H1 (cell line): ENCODE results near the gene SLC7A5.

Experiments used
- BACH1 ChIP-seq: IDR thresholded peaks from 2 replicates; pipeline ENCODE4 v1.6.1; 2012; ENCODE audit warnings: low read length, improper control_type of control experiment
- CHD2 ChIP-seq: IDR thresholded peaks from 2 replicates; pipeline ENCODE4 v1.6.1; 2012; ENCODE audit warnings: low read length, improper control_type of control experiment
- CTCF ChIP-seq, 3 experiments: IDR thresholded peaks; 1 replicate in 2 of 3; 2 replicates in 1 of 3; pipeline versions ENCODE4 v1.5.1 to v1.6.1; 2011; ENCODE audit warnings: low read length in 3 of 3, mild to moderate bottlenecking in 3 of 3, inconsistent platforms in 2 of 3, low read depth in 1 of 3, moderate library complexity in 1 of 3; ENCODE audit not compliant: insufficient read depth in 1 of 3; ENCODE audit errors: control extremely low read depth in 1 of 3
- GABPA ChIP-seq: IDR thresholded peaks from 2 replicates; pipeline ENCODE4 v1.6.1; 2011; ENCODE audit warnings: mild to moderate bottlenecking, low read length, moderate library complexity, borderline replicate concordance; ENCODE audit not compliant: insufficient read depth
- HDAC2 ChIP-seq, 2 experiments: fragments of 300-600 bp in 1 of 2; sonication (generic) in 1 of 2; IDR thresholded peaks; 2 replicates each; pipeline ENCODE4 v1.6.1; 2011 to 2012; ENCODE audit warnings: low read depth in 2 of 2, low read length in 2 of 2, mild to moderate bottlenecking in 2 of 2, moderate library complexity in 2 of 2, borderline replicate concordance in 1 of 2, inconsistent platforms in 1 of 2
- KDM5A ChIP-seq: fragments of 200-600 bp; IDR thresholded peaks from 2 replicates; pipeline ENCODE4 v1.7.1; 2012; ENCODE audit warnings: mild to moderate bottlenecking, low read length, inconsistent platforms, mixed read lengths
- POLR2A ChIP-seq, 2 experiments: IDR thresholded peaks; 1 replicate in 1 of 2; 2 replicates in 1 of 2; pipeline ENCODE4 v1.6.1; 2011; ENCODE audit warnings: low read depth in 2 of 2, low read length in 2 of 2, mild to moderate bottlenecking in 2 of 2; ENCODE audit errors: control extremely low read depth in 1 of 2
- POLR2AphosphoS5 ChIP-seq: IDR thresholded peaks from 2 replicates; pipeline ENCODE4 v1.6.1; 2011; ENCODE audit warnings: low read depth, low read length
- RAD21 ChIP-seq, 2 experiments: IDR thresholded peaks in 1 of 2; conservative IDR thresholded peaks in 1 of 2; 2 replicates each; pipeline ENCODE4 v1.6.1; 2011; ENCODE audit warnings: low read depth in 2 of 2, low read length in 2 of 2, improper control_type of control experiment in 1 of 2, inconsistent platforms in 1 of 2, mild to moderate bottlenecking in 1 of 2, moderate library complexity in 1 of 2
- RFX5 ChIP-seq: IDR thresholded peaks from 2 replicates; pipeline ENCODE4 v1.6.1; 2011; ENCODE audit warnings: low read depth, low read length, improper control_type of control experiment, borderline replicate concordance
- TF ChIP-seq, protein P1 (sequence below): IDR thresholded peaks from 2 replicates; pipeline ENCODE4 v1.6.1; 2011; ENCODE audit warnings: low read depth, mild to moderate bottlenecking, low read length; ENCODE audit not compliant: insufficient read depth

- TF ChIP-seq POLR2AphosphoS5 (no peak), HDAC2 (IDR thresholded peaks at IDR 0.05; ENCODE audit: borderline replicate concordance in 1 of 2, low read depth in 2 of 2, low read length in 2 of 2) (no peak), RFX5 (no peak), KDM5A (no peak), POLR2A (IDR thresholded peaks at IDR 0.05; ENCODE audit: control extremely low read depth in 1 of 2, low read depth in 2 of 2, low read length in 2 of 2) (no peak), RAD21 (IDR thresholded peaks at IDR 0.05 in 1 of 2, conservative IDR thresholded peaks at IDR 0.05 in 1 of 2; ENCODE audit: low read depth in 2 of 2, low read length in 2 of 2) (no peak), CTCF (IDR thresholded peaks at IDR 0.05; ENCODE audit: control extremely low read depth in 1 of 3, insufficient read depth in 1 of 3, low read depth in 1 of 3, low read length in 3 of 3) (no peak), CHD2 (no peak), GABPA (no peak), BACH1 (no peak)
- TF ChIP-seq, protein P1, sequence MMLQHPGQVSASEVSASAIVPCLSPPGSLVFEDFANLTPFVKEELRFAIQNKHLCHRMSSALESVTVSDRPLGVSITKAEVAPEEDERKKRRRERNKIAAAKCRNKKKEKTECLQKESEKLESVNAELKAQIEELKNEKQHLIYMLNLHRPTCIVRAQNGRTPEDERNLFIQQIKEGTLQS: no peak
These were observed 33.4 kb downstream of the SLC7A5 start for GRCh38 chr16:87835882-87836331.
